Activated CD4-positive, alpha-beta T cell treated with anti-CD3 and anti-CD28 coated beads, Interleukin-2, amount 10 ng/mL, durations not matched to agents 7 days and 5 days (primary cell): ENCODE measurements around the gene MACROD1. TPM values are rescaled to one million over a fixed set of nuclear protein-coding genes. Genes with fewer than 3 reads are reported as not detected.
A peak's percentile ranks its signal among the peaks of the same experiment; 100 is the strongest.

ENCODE experiments used
- CTCF ChIA-PET: fragments of 350-600 bp; sonication (Branson Sonifier 250); formaldehyde crosslinking; loops from one replicate; lab custom pipeline; 2021; ENCODE audit warnings: antibody characterized with exemption; lab: Charles Lee
- POLR2A ChIA-PET: fragments of 350-600 bp; sonication (Branson Sonifier 250); formaldehyde crosslinking; loops from one replicate; lab custom pipeline; 2021; ENCODE audit warnings: antibody characterized with exemption; lab: Charles Lee
- DNase-seq: peaks from one replicate; pipeline ENCODE4 v3.0.0-alpha.2; 2020
- H3K27ac Mint-ChIP-seq: one replicate; pipeline ENCODE4 v1.8.0; 2021; ENCODE audit warnings: mild to moderate bottlenecking, moderate library complexity, mixed read lengths
- H3K27me3 Mint-ChIP-seq: one replicate; pipeline ENCODE4 v1.8.0; 2021; ENCODE audit warnings: mixed read lengths
- H3K36me3 Mint-ChIP-seq: one replicate; pipeline ENCODE4 v1.8.0; 2021; ENCODE audit warnings: low read depth, mixed read lengths
- H3K4me1 Mint-ChIP-seq: one replicate; pipeline ENCODE4 v1.8.0; 2021; ENCODE audit warnings: mixed read lengths
- H3K4me3 Mint-ChIP-seq: one replicate; pipeline ENCODE4 v1.8.0; 2021; ENCODE audit warnings: mild to moderate bottlenecking, moderate library complexity, mixed read lengths
- H3K9me3 Mint-ChIP-seq: one replicate; pipeline ENCODE4 v1.8.0; 2021; ENCODE audit warnings: mixed read lengths
- total RNA-seq, 2 experiments: library from RNA; stranded (reverse); gene quantifications; one replicate each; pipeline ENCODE4 v1.2.3, GENCODE V29; 2021

Gene MACROD1
- total RNA-seq, 2 experiments from 2014 or later, result 9.2 to 11.6 TPM

- peaks cover 5% of the 10 kb centered on the region for H3K4me1 Mint-ChIP-seq
- H3K27ac Mint-ChIP-seq, result no peak overlapping the region
- peaks cover 15% of the 10 kb centered on the region for H3K27me3 Mint-ChIP-seq
- no peak for DNase-seq
- ChIA-PET POLR2A (no interaction called here), CTCF (no interaction called here)
- H3K4me3 Mint-ChIP-seq, result no peak overlapping the region
- no peaks in the 10 kb centered on the region for H3K36me3 Mint-ChIP-seq
- no peaks in the 10 kb centered on the region for H3K9me3 Mint-ChIP-seq
Observed at GRCh38 chr11:64062185-64063039, 103.5 kb downstream of the MACROD1 start.

DNA sequence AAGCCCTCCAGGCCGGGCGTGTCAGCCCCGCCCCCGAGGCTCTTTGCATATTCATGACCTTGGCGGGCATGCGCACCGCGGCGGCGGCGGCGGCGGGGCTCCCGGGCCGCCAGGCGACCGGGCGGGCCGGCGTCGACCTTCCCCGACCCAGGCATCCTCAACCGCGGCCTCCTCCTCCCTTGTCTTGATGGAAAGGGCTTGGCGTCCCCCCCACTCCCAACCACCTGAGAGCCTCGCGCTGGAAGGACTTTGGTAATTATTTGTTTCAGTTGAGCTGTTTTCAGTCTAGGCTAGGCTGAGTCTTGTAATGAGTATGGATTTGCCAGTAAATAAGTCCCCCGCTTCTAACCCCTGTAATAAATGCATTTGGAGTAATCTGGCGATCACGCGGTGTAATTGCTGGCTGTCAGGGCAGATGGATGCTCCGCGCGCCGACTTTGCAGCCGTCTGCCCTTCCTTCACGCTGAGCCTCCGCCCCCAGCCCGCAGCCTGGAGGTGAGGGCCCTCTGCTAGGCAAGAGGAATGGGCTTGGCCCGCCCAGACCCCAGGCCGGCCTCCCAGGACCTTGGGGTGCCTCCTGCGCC, 105.0 kb downstream of the MACROD1 start:
- H3K36me3 Mint-ChIP-seq, result no peaks in the 10 kb centered on the region
- peaks cover 5% of the 10 kb centered on the region for H3K4me1 Mint-ChIP-seq

DNA sequence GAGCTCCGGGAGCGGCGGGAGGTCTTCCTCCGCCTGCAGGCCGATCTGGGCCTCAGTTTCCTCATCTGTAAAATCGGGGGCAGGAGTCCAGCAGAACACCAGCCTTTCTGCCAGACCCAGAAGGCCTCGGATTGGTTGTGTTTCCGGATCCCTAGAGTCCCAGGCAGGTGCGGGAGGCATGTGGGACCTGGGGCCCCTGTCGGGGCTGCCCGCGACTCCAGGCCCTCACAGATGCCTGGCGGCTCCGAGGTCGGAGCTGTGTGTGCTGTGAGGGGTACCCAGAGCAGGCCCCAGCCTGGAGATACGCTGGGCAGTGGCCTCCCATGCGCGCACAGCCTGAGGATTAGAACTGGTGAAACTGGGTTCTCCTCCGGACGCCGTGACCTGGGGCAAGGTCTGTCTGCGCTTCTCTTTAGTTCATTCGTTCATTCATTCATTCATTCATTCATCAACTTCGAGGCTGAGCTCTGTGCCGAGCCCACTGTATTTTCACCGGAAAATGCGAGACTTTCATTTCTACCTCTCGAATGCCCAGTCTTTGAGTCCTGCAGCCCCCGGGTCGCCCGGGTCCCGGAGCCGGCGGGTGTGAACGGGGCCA, 105.6 kb downstream of the MACROD1 start:
- Mint-ChIP-seq H3K4me1 (peaks cover 5% of the 10 kb centered on the region), H3K36me3 (no peaks in the 10 kb centered on the region), H3K4me3 (peak overlapping the region; percentile 49), H3K27me3 (peaks cover 15% of the 10 kb centered on the region), H3K27ac (no peak overlapping the region), H3K9me3 (no peaks in the 10 kb centered on the region)
- ChIA-PET CTCF (no interaction called here), POLR2A (interaction anchor here (0.5 to 0.6 kb wide), 2 partner anchors 9 to 28 kb away, joined by 3 read pairs; no protein-coding TSS in a partner anchor)
- no peak for DNase-seq

More for the DNA sequence above, 105.0 kb downstream of the MACROD1 start:
- peak; percentile 62 for DNase-seq
- peaks cover 15% of the 10 kb centered on the region for H3K27me3 Mint-ChIP-seq
- no peak overlapping the region for H3K27ac Mint-ChIP-seq
- H3K4me3 Mint-ChIP-seq, result peak overlapping the region; percentile 49
- POLR2A ChIA-PET, result interaction anchor here (0.6 kb wide), 1 partner anchor 28 kb away, joined by 3 read pairs; no protein-coding TSS in a partner anchor
- CTCF ChIA-PET, result interaction anchor here (0.6 to 0.8 kb wide), 3 partner anchors 16 to 296 kb away, joined by 3 read pairs; no protein-coding TSS in a partner anchor
- H3K9me3 Mint-ChIP-seq, result no peaks in the 10 kb centered on the region

DNA sequence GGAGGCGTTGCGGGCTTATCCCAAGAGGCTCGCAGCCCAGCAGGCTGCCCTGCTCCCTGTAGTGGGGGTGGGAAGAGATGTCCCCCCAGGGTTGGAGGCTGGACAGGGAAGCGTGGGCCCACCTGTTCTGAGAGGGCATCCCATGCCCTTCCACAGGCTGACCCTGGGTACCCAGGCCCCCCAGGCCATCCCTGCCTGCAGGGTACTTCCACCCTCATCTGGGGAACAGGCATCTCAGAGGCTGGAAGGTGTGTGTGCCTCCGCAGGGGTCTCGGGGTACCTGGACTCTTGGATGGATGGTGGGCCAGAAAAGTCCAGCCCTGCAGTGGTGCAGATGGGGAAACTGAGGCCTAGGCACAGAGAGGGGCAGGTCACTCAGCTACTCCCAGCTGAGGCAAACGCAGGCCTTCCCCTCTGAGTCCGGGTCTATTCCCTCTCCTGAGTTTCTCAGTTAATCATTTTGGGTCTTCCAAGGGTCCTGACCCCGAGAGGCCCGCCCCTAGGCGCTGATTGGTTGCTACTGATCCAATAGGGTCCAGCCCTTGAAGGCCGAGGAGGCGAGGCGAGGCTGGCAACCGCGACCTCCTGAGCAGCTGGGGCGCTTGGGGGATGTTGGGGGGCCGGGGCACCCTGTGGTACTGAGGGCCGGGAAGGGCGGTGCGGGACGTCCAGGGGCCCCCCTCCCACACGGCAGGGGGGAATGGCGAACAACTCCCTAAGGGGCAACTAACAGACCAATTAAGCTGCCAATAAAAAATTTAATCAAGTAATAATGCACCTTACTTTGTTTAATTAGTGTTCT, 106.4 kb downstream of the MACROD1 start:
- POLR2A ChIA-PET, result no interaction called here
- DNase-seq, result no peak
- CTCF ChIA-PET, result no interaction called here

GRCh38 chr11:64058494-64058893, 107.4 kb downstream of the MACROD1 start:
- Mint-ChIP-seq H3K4me3 (no peak overlapping the region), H3K4me1 (peaks cover 5% of the 10 kb centered on the region), H3K9me3 (no peaks in the 10 kb centered on the region), H3K27me3 (peaks cover 15% of the 10 kb centered on the region), H3K36me3 (no peaks in the 10 kb centered on the region), H3K27ac (no peak overlapping the region)
- CTCF ChIA-PET, result no interaction called here
- POLR2A ChIA-PET, result no interaction called here
- no peak for DNase-seq

More for the DNA sequence above, 106.4 kb downstream of the MACROD1 start:
- no peaks in the 10 kb centered on the region for H3K9me3 Mint-ChIP-seq
- no peaks in the 10 kb centered on the region for H3K36me3 Mint-ChIP-seq
- H3K4me1 Mint-ChIP-seq, result peaks cover 5% of the 10 kb centered on the region
- no peak overlapping the region for H3K4me3 Mint-ChIP-seq
- no peak overlapping the region for H3K27ac Mint-ChIP-seq
- H3K27me3 Mint-ChIP-seq, result peaks cover 15% of the 10 kb centered on the region

- CTCF ChIA-PET, result no interaction called here
- no peaks in the 10 kb centered on the region for H3K36me3 Mint-ChIP-seq
Observed at GRCh38 chr11:64057890-64058289, 108.0 kb downstream of the MACROD1 start.

GRCh38 chr11:64056861-64057260, 109.1 kb downstream of the MACROD1 start:
- peaks cover 3% of the 10 kb centered on the region for H3K4me1 Mint-ChIP-seq
- H3K36me3 Mint-ChIP-seq, result no peaks in the 10 kb centered on the region
- CTCF ChIA-PET, result interaction anchor here (1.1 kb wide), 1 partner anchor 17 kb away, joined by 3 read pairs; no protein-coding TSS in a partner anchor
- no peaks in the 10 kb centered on the region for H3K9me3 Mint-ChIP-seq
- H3K27me3 Mint-ChIP-seq, result peaks cover 9% of the 10 kb centered on the region
- no peak for DNase-seq
- H3K27ac Mint-ChIP-seq, result no peak overlapping the region
- POLR2A ChIA-PET, result no interaction called here
- H3K4me3 Mint-ChIP-seq, result no peak overlapping the region

More at GRCh38 chr11:64057890-64058289, 108.0 kb downstream of the MACROD1 start:
- H3K9me3 Mint-ChIP-seq, result no peaks in the 10 kb centered on the region
- H3K27ac Mint-ChIP-seq, result no peak overlapping the region
- H3K4me1 Mint-ChIP-seq, result peaks cover 5% of the 10 kb centered on the region
- no peak overlapping the region for H3K4me3 Mint-ChIP-seq
- no peak for DNase-seq
- POLR2A ChIA-PET, result no interaction called here
- peaks cover 13% of the 10 kb centered on the region for H3K27me3 Mint-ChIP-seq

DNA sequence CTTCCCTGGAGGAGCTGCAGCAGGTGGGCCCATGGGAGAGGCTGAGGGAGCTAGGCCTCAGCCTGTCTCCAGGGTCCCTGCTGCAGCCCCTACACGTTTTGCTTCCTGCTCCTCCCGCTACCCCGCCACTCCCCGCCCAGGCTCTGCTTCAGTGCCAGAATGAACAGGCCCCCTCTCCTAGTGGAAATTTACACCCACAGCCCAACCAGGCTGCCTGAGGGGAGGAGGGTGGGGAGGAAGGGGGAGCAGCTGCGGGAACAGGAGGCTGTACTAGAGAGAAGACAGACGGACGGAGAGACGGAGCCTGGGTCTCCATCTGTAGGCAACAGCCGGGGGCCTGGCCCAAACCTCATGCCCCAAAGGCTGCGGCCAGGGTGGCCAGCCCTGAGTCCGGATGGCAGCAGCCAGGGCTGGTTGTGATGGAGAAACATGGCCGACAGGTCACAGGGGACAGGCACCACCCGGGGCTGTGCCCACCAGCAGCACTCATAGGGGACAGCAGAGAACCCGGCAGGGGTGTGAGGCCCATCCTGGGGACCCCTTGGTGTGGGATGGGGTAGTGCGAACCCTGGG, 109.6 kb downstream of the MACROD1 start:
- H3K9me3 Mint-ChIP-seq, result no peaks in the 10 kb centered on the region
- H3K4me3 Mint-ChIP-seq, result no peak overlapping the region
- H3K4me1 Mint-ChIP-seq, result peaks cover 3% of the 10 kb centered on the region
- no peak overlapping the region for H3K27ac Mint-ChIP-seq
- ChIA-PET POLR2A (no interaction called here), CTCF (interaction anchor here (1.1 kb wide), 1 partner anchor 18 kb away, joined by 3 read pairs; no protein-coding TSS in a partner anchor)
- no peaks in the 10 kb centered on the region for H3K36me3 Mint-ChIP-seq
- no peak for DNase-seq
- peaks cover 5% of the 10 kb centered on the region for H3K27me3 Mint-ChIP-seq

DNA sequence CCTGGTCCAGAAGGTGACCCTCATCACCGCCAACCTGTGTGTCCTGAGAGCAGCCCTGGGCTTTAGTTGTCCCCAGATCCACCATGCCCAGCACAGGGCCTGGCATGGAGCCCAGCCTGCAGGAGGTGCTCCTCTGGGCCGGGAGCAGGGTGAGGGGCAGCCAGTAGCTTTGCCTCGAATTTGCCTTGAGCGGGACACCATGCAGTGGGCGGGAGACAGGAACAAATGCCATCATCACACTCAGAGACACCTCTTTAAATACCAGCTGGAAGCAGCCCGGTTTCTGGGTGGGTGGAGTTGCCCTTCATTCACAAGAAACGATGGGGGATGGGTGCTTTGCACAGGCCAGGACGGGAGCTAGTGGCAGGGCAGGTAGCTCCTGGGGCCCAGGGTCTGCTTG, 110.8 kb downstream of the MACROD1 start:
- no peaks in the 10 kb centered on the region for H3K36me3 Mint-ChIP-seq
- H3K27ac Mint-ChIP-seq, result no peak overlapping the region
- no peaks in the 10 kb centered on the region for H3K27me3 Mint-ChIP-seq
- ChIA-PET CTCF (interaction anchor here (0.6 kb wide), 1 partner anchor 269 kb away, joined by 3 read pairs; no protein-coding TSS in a partner anchor), POLR2A (no interaction called here)
- H3K9me3 Mint-ChIP-seq, result no peaks in the 10 kb centered on the region
- no peak for DNase-seq
- H3K4me3 Mint-ChIP-seq, result no peak overlapping the region
- H3K4me1 Mint-ChIP-seq, result no peaks in the 10 kb centered on the region

DNA sequence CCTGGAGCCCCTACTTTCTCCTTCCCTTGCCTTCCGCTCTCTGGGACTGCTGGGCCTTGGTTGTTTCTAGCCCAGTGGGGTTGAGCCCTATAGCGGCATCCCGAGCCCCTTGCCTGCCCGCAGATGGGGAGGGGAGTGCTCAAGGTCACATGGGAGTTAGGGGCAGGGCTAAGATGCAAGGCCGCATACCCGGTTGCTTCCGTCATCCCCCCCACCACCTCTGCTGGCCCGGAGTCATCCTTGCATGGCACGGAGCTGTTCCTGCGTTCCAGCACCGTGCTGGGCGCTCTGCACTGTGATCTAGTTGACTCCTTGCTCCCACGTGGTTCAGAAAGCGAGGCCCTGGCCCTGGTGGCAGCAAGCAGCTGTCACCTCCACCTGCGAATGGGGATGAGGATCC, 112.2 kb downstream of the MACROD1 start:
- H3K27me3 Mint-ChIP-seq, result no peaks in the 10 kb centered on the region
- H3K4me3 Mint-ChIP-seq, result no peak overlapping the region
- no peak for DNase-seq
- ChIA-PET CTCF (no interaction called here), POLR2A (no interaction called here)
- H3K4me1 Mint-ChIP-seq, result no peaks in the 10 kb centered on the region
- H3K27ac Mint-ChIP-seq, result no peak overlapping the region
- H3K36me3 Mint-ChIP-seq, result no peaks in the 10 kb centered on the region
- no peaks in the 10 kb centered on the region for H3K9me3 Mint-ChIP-seq

GRCh38 chr11:64052938-64053622, 112.8 kb downstream of the MACROD1 start:
- DNase-seq, result no peak
- Mint-ChIP-seq H3K4me3 (no peak overlapping the region), H3K27me3 (no peaks in the 10 kb centered on the region), H3K36me3 (no peaks in the 10 kb centered on the region), H3K4me1 (no peaks in the 10 kb centered on the region), H3K9me3 (no peaks in the 10 kb centered on the region), H3K27ac (no peak overlapping the region)
- CTCF ChIA-PET, result no interaction called here
- POLR2A ChIA-PET, result no interaction called here
